HepG2 (cell line): ENCODE data around the gene LIF. TPM values are rescaled to one million over a fixed set of nuclear protein-coding genes. Genes with fewer than 3 reads are reported as not detected.

ENCODE experiments used
- ASH2L ChIP-seq: fragments of 300-600, 200-600 bp; sonication (generic); IDR thresholded peaks from 2 replicates; pipeline ENCODE4 v1.7.0; 2017; ENCODE audit warnings: low read depth, mild to moderate bottlenecking, moderate library complexity, mixed read lengths, low read length; ENCODE audit not compliant: insufficient read length
- ELK4 ChIP-seq: sonication (generic); formaldehyde crosslinking; IDR thresholded peaks from 2 replicates; pipeline ENCODE4 v1.9.0; 2021; ENCODE audit warnings: missing genetic modification reagents, borderline replicate concordance
- FOSL2 ChIP-seq: sonication (generic); formaldehyde crosslinking; IDR thresholded peaks from 2 replicates; pipeline ENCODE4 v1.4.0; 2020; ENCODE audit warnings: missing genetic modification reagents
- GFI1 ChIP-seq: sonication (generic); formaldehyde crosslinking; IDR thresholded peaks from 2 replicates; pipeline ENCODE4 v1.5.0; 2020; ENCODE audit warnings: missing genetic modification reagents, mild to moderate bottlenecking, borderline replicate concordance
- HMGXB4 ChIP-seq, 2 experiments: sonication (generic) in 1 of 2; formaldehyde crosslinking in 1 of 2; IDR thresholded peaks; 2 replicates each; pipeline versions ENCODE4 v1.4.0 to v1.6.1; 2018 to 2020; ENCODE audit warnings: missing genetic modification reagents in 2 of 2, borderline replicate concordance in 1 of 2, low read depth in 1 of 2, mild to moderate bottlenecking in 1 of 2, missing biosample characterization in 1 of 2
- KLF13 ChIP-seq: sonication (generic); formaldehyde crosslinking; IDR thresholded peaks from 2 replicates; pipeline ENCODE4 v1.4.0; 2020; ENCODE audit warnings: mild to moderate bottlenecking, missing genetic modification reagents
- MLLT10 ChIP-seq: sonication (generic); formaldehyde crosslinking; IDR thresholded peaks from 2 replicates; pipeline ENCODE4 v1.4.0; 2020; ENCODE audit warnings: missing genetic modification reagents
- MTF2 ChIP-seq: sonication (generic); formaldehyde crosslinking; IDR thresholded peaks from 2 replicates; pipeline ENCODE4 v1.5.0; 2020; ENCODE audit warnings: missing genetic modification reagents, borderline replicate concordance
- MXD3 ChIP-seq: IDR thresholded peaks from 2 replicates; pipeline ENCODE4 v1.6.1; 2016; ENCODE audit warnings: mild to moderate bottlenecking, missing biosample characterization, missing genetic modification reagents
- MYC ChIP-seq: sonication (generic); formaldehyde crosslinking; IDR thresholded peaks from 2 replicates; pipeline ENCODE4 v1.9.0; 2021; ENCODE audit warnings: missing genetic modification reagents, borderline replicate concordance
- MYNN ChIP-seq: sonication (generic); formaldehyde crosslinking; IDR thresholded peaks from 2 replicates; pipeline ENCODE4 v1.4.0; 2020; ENCODE audit warnings: mild to moderate bottlenecking, low read depth, missing genetic modification reagents
- NFIB ChIP-seq: sonication (generic); formaldehyde crosslinking; IDR thresholded peaks from 2 replicates; pipeline ENCODE4 v1.9.0; 2021; ENCODE audit warnings: missing genetic modification reagents, mild to moderate bottlenecking, borderline replicate concordance
- PHF20 ChIP-seq: sonication (generic); formaldehyde crosslinking; IDR thresholded peaks from 2 replicates; pipeline ENCODE4 v1.5.0; 2020; ENCODE audit warnings: mild to moderate bottlenecking, missing genetic modification reagents
- SP140L ChIP-seq: sonication (generic); formaldehyde crosslinking; IDR thresholded peaks from 2 replicates; pipeline ENCODE4 v1.4.0; 2020; ENCODE audit warnings: missing genetic modification reagents, borderline replicate concordance
- TEAD2 ChIP-seq: sonication (generic); formaldehyde crosslinking; IDR thresholded peaks from 2 replicates; pipeline ENCODE4 v1.9.0; 2021; ENCODE audit warnings: missing genetic modification reagents
- U2AF1 ChIP-seq: fragments of 200-400 bp; formaldehyde crosslinking; optimal IDR thresholded peaks from 2 replicates; pipeline ENCODE3; 2017; ENCODE audit warnings: mild to moderate bottlenecking, low read depth, low read length
- YY1 ChIP-seq: IDR thresholded peaks from 2 replicates; pipeline ENCODE4 v1.6.1; 2011; ENCODE audit warnings: low read length, low read depth, moderate library complexity, mild to moderate bottlenecking; ENCODE audit not compliant: insufficient read depth, insufficient replicate concordance
- ZKSCAN5 ChIP-seq: sonication (generic); formaldehyde crosslinking; IDR thresholded peaks from 2 replicates; pipeline ENCODE4 v1.5.1; 2020; ENCODE audit warnings: mild to moderate bottlenecking, missing genetic modification reagents
- ZNF121 ChIP-seq: sonication (generic); formaldehyde crosslinking; IDR thresholded peaks from 2 replicates; pipeline ENCODE4 v1.5.0; 2020; ENCODE audit warnings: mild to moderate bottlenecking, missing genetic modification reagents
- ZNF446 ChIP-seq: sonication (generic); formaldehyde crosslinking; IDR thresholded peaks from 2 replicates; pipeline ENCODE4 v1.5.0; 2020; ENCODE audit warnings: mild to moderate bottlenecking, missing genetic modification reagents
- ZNF552 ChIP-seq: sonication (generic); formaldehyde crosslinking; IDR thresholded peaks from 2 replicates; pipeline ENCODE4 v1.9.0; 2022; ENCODE audit warnings: missing genetic modification reagents, mild to moderate bottlenecking, borderline replicate concordance
- ZNF562 ChIP-seq: sonication (generic); formaldehyde crosslinking; IDR thresholded peaks from 2 replicates; pipeline ENCODE4 v1.8.0; 2022; ENCODE audit warnings: missing genetic modification reagents, borderline replicate concordance
- ZNF615 ChIP-seq: sonication (generic); formaldehyde crosslinking; IDR thresholded peaks from 2 replicates; pipeline ENCODE4 v1.5.0; 2020; ENCODE audit warnings: mild to moderate bottlenecking, missing genetic modification reagents, borderline replicate concordance
- polyA plus RNA-seq, 8 experiments: library from polyadenylated mRNA; depleted of rRNA in 3 of 8; stranded (reverse) in 7 of 8; unstranded in 1 of 8; fragments of >200 nt; fragmentation: Illumina TruSeq in 4 of 8; extraction: Trizol in 4 of 8; gene quantifications; 2 replicates each; pipeline versions ENCODE4 v1.2.1 to v1.2.3, GENCODE V29; 2011 to 2016; ENCODE audit warnings: low read depth in 4 of 8, missing spikeins in 1 of 8, mixed read lengths in 1 of 8; ENCODE audit not compliant: insufficient read depth in 1 of 8
- total RNA-seq, 5 experiments: library from RNA; depleted of rRNA; stranded (reverse); fragments of >200 nt; fragmentation: Illumina TruSeq; extraction: Trizol; gene quantifications; 2 replicates each; pipeline ENCODE4 v1.2.3, GENCODE V29; 2016; ENCODE audit warnings: low read depth in 1 of 5
- TF ChIP-seq, protein P1 (sequence below): sonication (generic); formaldehyde crosslinking; IDR thresholded peaks from 2 replicates; pipeline ENCODE4 v1.8.0; 2022; ENCODE audit warnings: mild to moderate bottlenecking, missing genetic modification reagents; ENCODE audit not compliant: insufficient replicate concordance

LIF gene
- total and polyA plus RNA-seq, 2 of the 13 experiments (the other 11 are each of a cell fraction or from before 2014, with no cell fraction given) = 3.6 to 8.5 TPM

DNA sequence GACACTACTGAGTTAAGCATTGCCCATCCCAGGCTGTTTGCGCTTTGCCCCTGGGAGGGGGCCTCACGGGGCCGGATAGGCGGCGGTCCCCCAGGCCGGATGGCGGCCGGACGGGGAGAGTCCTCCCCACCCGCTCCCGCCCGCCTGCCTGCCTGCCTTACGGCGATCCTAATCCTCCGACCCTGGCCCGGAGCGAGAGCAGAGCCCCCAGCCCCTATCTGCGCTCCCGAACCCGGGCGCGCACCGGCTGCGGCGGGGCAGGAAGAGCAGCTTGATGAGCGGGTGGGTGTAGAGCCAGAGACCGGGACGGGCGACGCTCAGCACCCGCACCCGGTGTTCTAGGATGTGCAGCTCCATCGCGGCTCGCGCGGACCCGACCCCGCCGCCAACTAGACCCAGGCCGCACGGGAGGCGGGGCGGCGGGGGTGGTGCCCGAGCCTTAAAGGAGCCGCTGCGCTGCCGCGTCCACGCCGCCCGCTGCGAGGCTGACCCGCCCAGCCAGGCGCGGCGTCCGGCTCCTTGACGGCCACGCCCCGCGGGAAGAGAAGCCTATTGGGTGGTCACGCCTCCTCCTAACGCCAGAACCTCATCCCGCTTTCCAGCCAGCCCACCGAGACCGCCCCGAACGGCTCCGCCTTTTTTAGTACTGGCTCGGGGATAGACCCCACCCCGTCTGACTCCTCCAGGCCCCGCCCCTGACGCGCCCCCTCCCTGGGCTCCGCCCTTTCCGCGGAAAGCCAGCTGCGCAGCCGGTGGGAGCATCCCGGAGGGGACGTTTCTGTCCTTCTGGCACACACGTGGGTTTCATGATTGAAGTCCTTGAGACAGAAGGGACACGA, 42.8 kb upstream of the LIF start, which contains the start of gene CASTOR1 (continued):
- no peak for TF ChIP-seq ELK4
- no peak; the same call in 1 of the 2 replicates for TF ChIP-seq PHF20 (CRISPR knock-in tag)
- TF ChIP-seq MXD3 = 0 out of 2 replicates have a peak, but pooled peaks have one; percentile 58
- TF ChIP-seq ZKSCAN5 = no peak
- TF ChIP-seq MTF2 (CRISPR knock-in tag) = no peak
- TF ChIP-seq MLLT10 (CRISPR knock-in tag) = no peak
- TF ChIP-seq NFIB (CRISPR knock-in tag) = no peak
- TF ChIP-seq ZNF552 (CRISPR knock-in tag) = 0 out of 2 replicates have a peak, but pooled peaks have one; percentile 29
- TF ChIP-seq, protein P1, sequence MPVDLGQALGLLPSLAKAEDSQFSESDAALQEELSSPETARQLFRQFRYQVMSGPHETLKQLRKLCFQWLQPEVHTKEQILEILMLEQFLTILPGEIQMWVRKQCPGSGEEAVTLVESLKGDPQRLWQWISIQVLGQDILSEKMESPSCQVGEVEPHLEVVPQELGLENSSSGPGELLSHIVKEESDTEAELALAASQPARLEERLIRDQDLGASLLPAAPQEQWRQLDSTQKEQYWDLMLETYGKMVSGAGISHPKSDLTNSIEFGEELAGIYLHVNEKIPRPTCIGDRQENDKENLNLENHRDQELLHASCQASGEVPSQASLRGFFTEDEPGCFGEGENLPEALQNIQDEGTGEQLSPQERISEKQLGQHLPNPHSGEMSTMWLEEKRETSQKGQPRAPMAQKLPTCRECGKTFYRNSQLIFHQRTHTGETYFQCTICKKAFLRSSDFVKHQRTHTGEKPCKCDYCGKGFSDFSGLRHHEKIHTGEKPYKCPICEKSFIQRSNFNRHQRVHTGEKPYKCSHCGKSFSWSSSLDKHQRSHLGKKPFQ (CRISPR knock-in tag) = peak; percentile 69
- no peak for TF ChIP-seq TEAD2 (CRISPR knock-in tag)
- TF ChIP-seq HMGXB4 (CRISPR knock-in tag; IDR thresholded peaks at IDR 0.05; ENCODE audit: borderline replicate concordance in 1 of 2, low read depth in 1 of 2) = peak in 1 of 2 experiments; percentile 27; a peak in 1 of 4 replicates
- 0 out of 2 replicates have a peak, but pooled peaks have one; percentile 12 for TF ChIP-seq GFI1 (CRISPR knock-in tag)
- TF ChIP-seq FOSL2 (CRISPR knock-in tag) = no peak
- peak; percentile 51; the same call in 1 of the 2 replicates for TF ChIP-seq MYC
- no peak for TF ChIP-seq ZNF446
- TF ChIP-seq KLF13 = no peak
- peak; percentile 22 for TF ChIP-seq YY1
- TF ChIP-seq U2AF1 = no peak
- no peak for TF ChIP-seq ZNF562 (CRISPR knock-in tag)
- TF ChIP-seq ZNF121 (CRISPR knock-in tag) = no peak
- TF ChIP-seq MYNN (CRISPR knock-in tag) = no peak
- TF ChIP-seq ASH2L = peak; percentile 29
- TF ChIP-seq ZNF615 (CRISPR knock-in tag) = no peak
- no peak for TF ChIP-seq SP140L (CRISPR knock-in tag)
